HepG2 (cell line): ENCODE results near the gene GDPD5. TPM values are rescaled to one million over a fixed set of nuclear protein-coding genes. Genes with fewer than 3 reads are reported as not detected.

ENCODE experiments used
- BRD4 ChIP-seq: sonication (generic); formaldehyde crosslinking; IDR thresholded peaks from 2 replicates; pipeline ENCODE4 v1.4.0; 2020; ENCODE audit warnings: missing genetic modification reagents
- CREM ChIP-seq, 2 experiments: sonication (generic) in 1 of 2; formaldehyde crosslinking in 1 of 2; IDR thresholded peaks; 2 replicates each; pipeline versions ENCODE4 v1.4.0 to v1.6.1; 2016 to 2020; ENCODE audit warnings: antibody characterized with exemption in 1 of 2, mild to moderate bottlenecking in 1 of 2, missing genetic modification reagents in 1 of 2
- MED8 ChIP-seq: sonication (generic); formaldehyde crosslinking; IDR thresholded peaks from 2 replicates; pipeline ENCODE4 v1.8.1; 2023; ENCODE audit warnings: mild to moderate bottlenecking, missing genetic modification reagents; ENCODE audit not compliant: insufficient replicate concordance
- MXD1 ChIP-seq: sonication (generic); formaldehyde crosslinking; IDR thresholded peaks from 2 replicates; pipeline ENCODE4 v1.4.0; 2020; ENCODE audit warnings: mild to moderate bottlenecking, missing genetic modification reagents
- POLR2A ChIP-seq, 2 experiments: IDR thresholded peaks; 2 replicates each; pipeline ENCODE4 v1.6.1; 2011; ENCODE audit warnings: low read depth in 2 of 2, low read length in 2 of 2, mild to moderate bottlenecking in 1 of 2, moderate library complexity in 1 of 2; ENCODE audit not compliant: insufficient read depth in 1 of 2
- REST ChIP-seq, 2 experiments: IDR thresholded peaks; 2 replicates each; pipeline ENCODE4 v1.6.1; 2011 to 2012; ENCODE audit warnings: low read length in 2 of 2, borderline replicate concordance in 1 of 2, low read depth in 1 of 2, mild to moderate bottlenecking in 1 of 2, moderate library complexity in 1 of 2
- SKIL ChIP-seq: sonication (generic); formaldehyde crosslinking; IDR thresholded peaks from 2 replicates; pipeline ENCODE4 v1.8.0; 2022; ENCODE audit warnings: missing genetic modification reagents, mild to moderate bottlenecking, moderate library complexity, borderline replicate concordance
- ZBTB34 ChIP-seq: sonication (generic); formaldehyde crosslinking; IDR thresholded peaks from 2 replicates; pipeline ENCODE4 v1.8.0; 2022; ENCODE audit warnings: mild to moderate bottlenecking, missing genetic modification reagents
- ZNF143 ChIP-seq: sonication (generic); formaldehyde crosslinking; IDR thresholded peaks from 2 replicates; pipeline ENCODE4 v1.4.0; 2020; ENCODE audit warnings: missing genetic modification reagents
- ZNF501 ChIP-seq: sonication (generic); formaldehyde crosslinking; IDR thresholded peaks from 2 replicates; pipeline ENCODE4 v1.5.1; 2020; ENCODE audit warnings: mild to moderate bottlenecking, moderate library complexity, missing genetic modification reagents
- ZNF512B ChIP-seq: sonication (generic); formaldehyde crosslinking; IDR thresholded peaks from 2 replicates; pipeline ENCODE4 v1.5.1; 2020; ENCODE audit warnings: missing genetic modification reagents, mild to moderate bottlenecking, borderline replicate concordance
- ZNF615 ChIP-seq: sonication (generic); formaldehyde crosslinking; IDR thresholded peaks from 2 replicates; pipeline ENCODE4 v1.5.0; 2020; ENCODE audit warnings: mild to moderate bottlenecking, missing genetic modification reagents, borderline replicate concordance
- ZNF883 ChIP-seq: sonication (generic); formaldehyde crosslinking; IDR thresholded peaks from 2 replicates; pipeline ENCODE4 v1.5.1; 2020; ENCODE audit warnings: mild to moderate bottlenecking, missing genetic modification reagents; ENCODE audit errors: not compliant biosample characterization
- polyA plus RNA-seq, 8 experiments: library from polyadenylated mRNA; depleted of rRNA in 3 of 8; stranded (reverse) in 7 of 8; unstranded in 1 of 8; fragments of >200 nt; fragmentation: Illumina TruSeq in 4 of 8; extraction: Trizol in 4 of 8; gene quantifications; 2 replicates each; pipeline versions ENCODE4 v1.2.1 to v1.2.3, GENCODE V29; 2011 to 2016; ENCODE audit warnings: low read depth in 4 of 8, missing spikeins in 1 of 8, mixed read lengths in 1 of 8; ENCODE audit not compliant: insufficient read depth in 1 of 8
- total RNA-seq, 5 experiments: library from RNA; depleted of rRNA; stranded (reverse); fragments of >200 nt; fragmentation: Illumina TruSeq; extraction: Trizol; gene quantifications; 2 replicates each; pipeline ENCODE4 v1.2.3, GENCODE V29; 2016; ENCODE audit warnings: low read depth in 1 of 5
- TF ChIP-seq, protein P1 (sequence below): sonication (generic); formaldehyde crosslinking; conservative IDR thresholded peaks from 2 replicates; pipeline ENCODE4 v1.8.0; 2022; ENCODE audit warnings: mild to moderate bottlenecking, moderate library complexity, missing genetic modification reagents

The GDPD5 gene
- total and polyA plus RNA-seq, 2 of the 13 experiments (the other 11 are each of a cell fraction or from before 2014, with no cell fraction given): 55.0 to 67.5 TPM

GRCh38 chr11:75562048-75562835 lies 36.5 kb upstream of the GDPD5 start, which contains the start of gene SERPINH1 (continued):
- TF ChIP-seq MXD1 (CRISPR knock-in tag): 0 out of 2 replicates have a peak, but pooled peaks have one; percentile 56
- TF ChIP-seq ZNF512B: no peak
- TF ChIP-seq MED8: peak; percentile 19
- TF ChIP-seq ZNF615: no peak
- TF ChIP-seq SKIL: no peak
- TF ChIP-seq, protein P1, sequence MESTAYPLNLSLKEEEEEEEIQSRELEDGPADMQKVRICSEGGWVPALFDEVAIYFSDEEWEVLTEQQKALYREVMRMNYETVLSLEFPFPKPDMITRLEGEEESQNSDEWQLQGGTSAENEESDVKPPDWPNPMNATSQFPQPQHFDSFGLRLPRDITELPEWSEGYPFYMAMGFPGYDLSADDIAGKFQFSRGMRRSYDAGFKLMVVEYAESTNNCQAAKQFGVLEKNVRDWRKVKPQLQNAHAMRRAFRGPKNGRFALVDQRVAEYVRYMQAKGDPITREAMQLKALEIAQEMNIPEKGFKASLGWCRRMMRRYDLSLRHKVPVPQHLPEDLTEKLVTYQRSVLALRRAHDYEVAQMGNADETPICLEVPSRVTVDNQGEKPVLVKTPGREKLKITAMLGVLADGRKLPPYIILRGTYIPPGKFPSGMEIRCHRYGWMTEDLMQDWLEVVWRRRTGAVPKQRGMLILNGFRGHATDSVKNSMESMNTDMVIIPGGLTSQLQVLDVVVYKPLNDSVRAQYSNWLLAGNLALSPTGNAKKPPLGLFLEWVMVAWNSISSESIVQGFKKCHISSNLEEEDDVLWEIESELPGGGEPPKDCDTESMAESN (CRISPR knock-in tag): no peak; the same call in 1 of the 2 replicates
- TF ChIP-seq ZNF501 (CRISPR knock-in tag): no peak
- TF ChIP-seq POLR2A (IDR thresholded peaks at IDR 0.05; ENCODE audit: insufficient read depth in 1 of 2, low read depth in 2 of 2, low read length in 2 of 2): peak; percentile 63 to 95
- TF ChIP-seq ZBTB34 (CRISPR knock-in tag): no peak
- TF ChIP-seq CREM (IDR thresholded peaks at IDR 0.05): peak; percentile 62
- no peak for TF ChIP-seq CREM (CRISPR knock-in tag; IDR thresholded peaks at IDR 0.05)
- peak; percentile 55; the same call in 1 of the 2 replicates for TF ChIP-seq BRD4 (CRISPR knock-in tag)
- 0 out of 4 replicates have a peak, but pooled peaks of 1 of the 2 experiments have one; percentile 24 for TF ChIP-seq REST (IDR thresholded peaks at IDR 0.05; ENCODE audit: borderline replicate concordance in 1 of 2, low read depth in 1 of 2, low read length in 2 of 2)
- no peak for TF ChIP-seq ZNF143
- TF ChIP-seq ZNF883: no peak
